Glutamatergic neuron (in vitro differentiated cells): ENCODE measurements around the gene ZNF32. TPM values are rescaled to one million over a fixed set of nuclear protein-coding genes. Genes with fewer than 3 reads are reported as not detected.

Experiments
- DNase-seq: peaks from one replicate; pipeline ENCODE4 v3.0.0; 2022
- H3K27ac Mint-ChIP-seq: one replicate; pipeline ENCODE4 v1.8.0; 2020; ENCODE audit warnings: mild to moderate bottlenecking, mixed read lengths, inconsistent platforms; ENCODE audit not compliant: unreplicated experiment
- H3K27me3 Mint-ChIP-seq: one replicate; pipeline ENCODE4 v1.8.0; 2020; ENCODE audit warnings: mild to moderate bottlenecking, moderate library complexity, mixed read lengths, inconsistent platforms; ENCODE audit not compliant: unreplicated experiment
- H3K36me3 Mint-ChIP-seq: one replicate; pipeline ENCODE4 v1.8.0; 2020; ENCODE audit warnings: mild to moderate bottlenecking, mixed read lengths, inconsistent platforms; ENCODE audit not compliant: unreplicated experiment
- H3K4me1 Mint-ChIP-seq: one replicate; pipeline ENCODE4 v1.8.0; 2020; ENCODE audit warnings: mild to moderate bottlenecking, low read depth, mixed read lengths, inconsistent platforms; ENCODE audit not compliant: unreplicated experiment
- H3K4me3 Mint-ChIP-seq: one replicate; pipeline ENCODE4 v1.8.0; 2020; ENCODE audit warnings: mild to moderate bottlenecking, mixed read lengths, inconsistent platforms; ENCODE audit not compliant: unreplicated experiment
- H3K9me3 Mint-ChIP-seq: one replicate; pipeline ENCODE4 v1.8.0; 2020; ENCODE audit warnings: mild to moderate bottlenecking, moderate library complexity, mixed read lengths, inconsistent platforms; ENCODE audit not compliant: unreplicated experiment
- CTCF ChIP-seq: fragments of 200-600 bp; sonication (generic); IDR thresholded peaks from one replicate; pipeline ENCODE4 v1.5.0; 2021; ENCODE audit not compliant: partially characterized antibody, unreplicated experiment
- total RNA-seq: library from RNA; stranded (reverse); fragmentation: NEBNext Ultra II Directional; extraction: Animal tissue kit (Norgen Biotek cat#: 25700); gene quantifications from one replicate; pipeline ENCODE4 v1.2.1, GENCODE V29; 2021; ENCODE audit not compliant: unreplicated experiment

Gene ZNF32
- total RNA-seq, 1 donor from 2014 or later, result 32.1 TPM

GRCh38 chr10:43599333-43599732 lies 49.3 kb downstream of the ZNF32 start:
- Mint-ChIP-seq H3K36me3 (peaks cover 5% of the 10 kb centered on the region), H3K4me1 (no peaks in the 10 kb centered on the region), H3K4me3 (no peak overlapping the region), H3K9me3 (peaks cover 3% of the 10 kb centered on the region), H3K27me3 (no peaks in the 10 kb centered on the region), H3K27ac (no peak overlapping the region)
- TF ChIP-seq CTCF, result no peak
- no peak for DNase-seq

GRCh38 chr10:43598446-43598845 lies 50.2 kb downstream of the ZNF32 start:
- H3K9me3 Mint-ChIP-seq, result peaks cover 3% of the 10 kb centered on the region
- DNase-seq, result no peak

GRCh38 chr10:43596546-43596945 lies 52.1 kb downstream of the ZNF32 start:
- Mint-ChIP-seq H3K27me3 (no peaks in the 10 kb centered on the region), H3K36me3 (peaks cover 10% of the 10 kb centered on the region), H3K27ac (no peak overlapping the region), H3K4me1 (no peaks in the 10 kb centered on the region), H3K9me3 (peaks cover 3% of the 10 kb centered on the region), H3K4me3 (no peak overlapping the region)
- no peak for DNase-seq
- no peak for TF ChIP-seq CTCF

More at GRCh38 chr10:43598446-43598845, 50.2 kb downstream of the ZNF32 start:
- no peaks in the 10 kb centered on the region for H3K27me3 Mint-ChIP-seq
- TF ChIP-seq CTCF, result no peak
- no peaks in the 10 kb centered on the region for H3K4me1 Mint-ChIP-seq
- no peak overlapping the region for H3K4me3 Mint-ChIP-seq
- H3K36me3 Mint-ChIP-seq, result peaks cover 10% of the 10 kb centered on the region
- H3K27ac Mint-ChIP-seq, result no peak overlapping the region

GRCh38 chr10:43595739-43596298 lies 52.9 kb downstream of the ZNF32 start:
- Mint-ChIP-seq H3K4me1 (no peaks in the 10 kb centered on the region), H3K27ac (no peak overlapping the region), H3K9me3 (peaks cover 1% of the 10 kb centered on the region), H3K27me3 (no peaks in the 10 kb centered on the region), H3K36me3 (peaks cover 10% of the 10 kb centered on the region), H3K4me3 (no peak overlapping the region)
- no peak for TF ChIP-seq CTCF
- DNase-seq, result no peak

GRCh38 chr10:43594944-43595589 lies 53.6 kb downstream of the ZNF32 start:
- no peak for TF ChIP-seq CTCF
- no peaks in the 10 kb centered on the region for H3K4me1 Mint-ChIP-seq

More at GRCh38 chr10:43594944-43595589, 53.6 kb downstream of the ZNF32 start:
- Mint-ChIP-seq H3K27ac (no peak overlapping the region), H3K27me3 (no peaks in the 10 kb centered on the region), H3K4me3 (no peak overlapping the region), H3K36me3 (peaks cover 10% of the 10 kb centered on the region), H3K9me3 (peaks cover 1% of the 10 kb centered on the region)
- no peak for DNase-seq
